ENCODE results near the gene LLGL2.

Gene LLGL2

GRCh38 chr17:75590314-75590761 lies 64.8 kb downstream of the LLGL2 start:
- TF ChIP-seq SIN3A (IDR thresholded peaks at IDR 0.05; ENCODE audit: borderline replicate concordance, insufficient read depth, low read length) (no peak), FOXP2 (optimal IDR thresholded peaks at IDR 0.05; ENCODE audit: borderline replicate concordance, extremely low read depth, extremely low read length, insufficient read depth) (no peak), POLR2AphosphoS5 (IDR thresholded peaks at IDR 0.05; ENCODE audit: low read depth, low read length) (no peak), REST (IDR thresholded peaks at IDR 0.05; ENCODE audit: insufficient read depth in 1 of 2, low read depth in 2 of 2, low read length in 2 of 2) (no peak), TAF1 (IDR thresholded peaks at IDR 0.05; ENCODE audit: borderline replicate concordance, insufficient read depth, low read length) (no peak)

GRCh38 chr17:75590849-75591721 lies 65.6 kb downstream of the LLGL2 start:
- TF ChIP-seq POLR2AphosphoS5 (IDR thresholded peaks at IDR 0.05; ENCODE audit: low read depth, low read length), result no peak
- no peak for TF ChIP-seq FOXP2 (optimal IDR thresholded peaks at IDR 0.05; ENCODE audit: borderline replicate concordance, extremely low read depth, extremely low read length, insufficient read depth)

- TF ChIP-seq SIN3A (IDR thresholded peaks at IDR 0.05; ENCODE audit: borderline replicate concordance, insufficient read depth, low read length) (no peak), REST (IDR thresholded peaks at IDR 0.05; ENCODE audit: insufficient read depth in 1 of 2, low read depth in 2 of 2, low read length in 2 of 2) (no peak), TAF1 (IDR thresholded peaks at IDR 0.05; ENCODE audit: borderline replicate concordance, insufficient read depth, low read length) (no peak), FOXP2 (optimal IDR thresholded peaks at IDR 0.05; ENCODE audit: borderline replicate concordance, extremely low read depth, extremely low read length, insufficient read depth) (no peak), POLR2AphosphoS5 (IDR thresholded peaks at IDR 0.05; ENCODE audit: low read depth, low read length) (no peak)
These were observed 66.3 kb downstream of the LLGL2 start for GRCh38 chr17:75591722-75592302.

GRCh38 chr17:75592348-75593020 lies 67.0 kb downstream of the LLGL2 start:
- no peak for TF ChIP-seq REST (IDR thresholded peaks at IDR 0.05; ENCODE audit: insufficient read depth in 1 of 2, low read depth in 2 of 2, low read length in 2 of 2)
- no peak for TF ChIP-seq FOXP2 (optimal IDR thresholded peaks at IDR 0.05; ENCODE audit: borderline replicate concordance, extremely low read depth, extremely low read length, insufficient read depth)
- TF ChIP-seq TAF1 (IDR thresholded peaks at IDR 0.05; ENCODE audit: borderline replicate concordance, insufficient read depth, low read length), result no peak
- no peak for TF ChIP-seq POLR2AphosphoS5 (IDR thresholded peaks at IDR 0.05; ENCODE audit: low read depth, low read length)
- TF ChIP-seq SIN3A (IDR thresholded peaks at IDR 0.05; ENCODE audit: borderline replicate concordance, insufficient read depth, low read length), result no peak

- TF ChIP-seq TAF1 (IDR thresholded peaks at IDR 0.05; ENCODE audit: borderline replicate concordance, insufficient read depth, low read length) (no peak), REST (IDR thresholded peaks at IDR 0.05; ENCODE audit: insufficient read depth in 1 of 2, low read depth in 2 of 2, low read length in 2 of 2) (no peak), FOXP2 (optimal IDR thresholded peaks at IDR 0.05; ENCODE audit: borderline replicate concordance, extremely low read depth, extremely low read length, insufficient read depth) (no peak), POLR2AphosphoS5 (IDR thresholded peaks at IDR 0.05; ENCODE audit: low read depth, low read length) (no peak), SIN3A (IDR thresholded peaks at IDR 0.05; ENCODE audit: borderline replicate concordance, insufficient read depth, low read length) (no peak)
These were observed 69.2 kb downstream of the LLGL2 start for GRCh38 chr17:75594499-75595283.

Measured in PFSK-1 (cell line).